OCI-LY1 (cell line): ENCODE measurements around the gene LSM4.
"Not testable (repeated sequence)": the region's sequence is repeated elsewhere in the genome, so short reads cannot be mapped to it uniquely, and the experiment has no call there.

Experiments
- EZH2 ChIP-seq: fragments of 200-600 bp; sonication (generic), shearing (Covaris generic); IDR thresholded peaks from 2 replicates; pipeline ENCODE4 v1.8.0; 2017; ENCODE audit warnings: borderline replicate concordance, mixed run types, mild to moderate bottlenecking, antibody characterized with exemption, low read length, moderate library complexity, mixed read lengths
- TF ChIP-seq, protein P1 (sequence below): fragments of 200-600 bp; sonication (generic), shearing (Covaris generic); IDR thresholded peaks from 2 replicates; pipeline ENCODE4 v1.5.1; 2017; ENCODE audit warnings: mild to moderate bottlenecking, antibody characterized with exemption, low read length, moderate library complexity, mixed read lengths

DNA sequence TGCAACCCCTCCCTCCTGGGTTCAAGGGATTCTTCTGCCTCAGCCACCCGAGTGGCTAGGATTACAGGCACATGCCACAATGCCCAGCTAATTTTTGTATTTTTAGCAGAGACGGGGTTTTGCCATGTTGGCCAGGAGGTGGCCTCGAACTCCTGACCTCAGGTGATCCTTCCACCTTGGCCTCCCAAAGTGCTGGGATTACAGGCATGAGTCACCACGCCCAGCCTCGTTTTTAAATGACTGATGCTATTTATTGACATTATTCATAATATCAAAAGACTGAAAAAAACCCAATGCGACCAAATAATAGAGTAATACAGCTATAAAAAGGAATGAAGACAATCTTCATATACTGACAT is 1.5 kb upstream of the LSM4 start:
- TF ChIP-seq, protein P1, sequence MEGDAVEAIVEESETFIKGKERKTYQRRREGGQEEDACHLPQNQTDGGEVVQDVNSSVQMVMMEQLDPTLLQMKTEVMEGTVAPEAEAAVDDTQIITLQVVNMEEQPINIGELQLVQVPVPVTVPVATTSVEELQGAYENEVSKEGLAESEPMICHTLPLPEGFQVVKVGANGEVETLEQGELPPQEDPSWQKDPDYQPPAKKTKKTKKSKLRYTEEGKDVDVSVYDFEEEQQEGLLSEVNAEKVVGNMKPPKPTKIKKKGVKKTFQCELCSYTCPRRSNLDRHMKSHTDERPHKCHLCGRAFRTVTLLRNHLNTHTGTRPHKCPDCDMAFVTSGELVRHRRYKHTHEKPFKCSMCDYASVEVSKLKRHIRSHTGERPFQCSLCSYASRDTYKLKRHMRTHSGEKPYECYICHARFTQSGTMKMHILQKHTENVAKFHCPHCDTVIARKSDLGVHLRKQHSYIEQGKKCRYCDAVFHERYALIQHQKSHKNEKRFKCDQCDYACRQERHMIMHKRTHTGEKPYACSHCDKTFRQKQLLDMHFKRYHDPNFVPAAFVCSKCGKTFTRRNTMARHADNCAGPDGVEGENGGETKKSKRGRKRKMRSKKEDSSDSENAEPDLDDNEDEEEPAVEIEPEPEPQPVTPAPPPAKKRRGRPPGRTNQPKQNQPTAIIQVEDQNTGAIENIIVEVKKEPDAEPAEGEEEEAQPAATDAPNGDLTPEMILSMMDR, result not testable (repeated sequence)
- not testable (repeated sequence) for TF ChIP-seq EZH2
